Erythroblast (primary cell): ENCODE results near the gene TAF6L.

Experiments
- GATA1 ChIP-seq: IDR thresholded peaks from 2 replicates; pipeline ENCODE4 v1.6.1; 2011; ENCODE audit warnings: low read depth, mild to moderate bottlenecking, control low read depth, low read length, moderate library complexity
- POLR2A ChIP-seq: IDR thresholded peaks from 2 replicates; pipeline ENCODE4 v1.6.1; 2011; ENCODE audit warnings: mild to moderate bottlenecking, low read length

- no peak for TF ChIP-seq POLR2A
- TF ChIP-seq GATA1, result no peak
Observed at GRCh38 chr11:62724171-62724570, 47.0 kb upstream of the TAF6L start.
